ENCODE data around the gene ASB1. TPM values are rescaled to one million over a fixed set of nuclear protein-coding genes. Genes with fewer than 3 reads are reported as not detected.

The ASB1 gene
- total RNA-seq, 2 donors from 2014 or later: 19.3 to 22.4 TPM

- no peak for DNase-seq
- no peak overlapping the region for H3K27ac ChIP-seq
- H3K9ac ChIP-seq (ENCODE audit: low read depth in 2 of 2, low read length in 2 of 2): no peak overlapping the region
- H3K4me1 ChIP-seq: no peaks in the 10 kb centered on the region
- no peaks in the 10 kb centered on the region for H3K27me3 ChIP-seq
- no peaks in the 10 kb centered on the region for H3K36me3 ChIP-seq
- intact Hi-C loops (cut with DNase I): no loop called here
- no peaks in the 10 kb centered on the region for H3K9me3 ChIP-seq
- H3K4me3 ChIP-seq: no peak overlapping the region
- TF ChIP-seq CTCF (IDR thresholded peaks at IDR 0.05): no peak
Measured at GRCh38 chr2:238458651-238459050, 31.9 kb downstream of the ASB1 start.

GRCh38 chr2:238459081-238459629 is 32.4 kb downstream of the ASB1 start:
- no peak overlapping the region for H3K27ac ChIP-seq
- H3K9ac ChIP-seq (ENCODE audit: low read depth in 2 of 2, low read length in 2 of 2): no peak overlapping the region
- intact Hi-C loops (cut with DNase I): no loop called here
- H3K9me3 ChIP-seq: no peaks in the 10 kb centered on the region
- H3K4me1 ChIP-seq: no peaks in the 10 kb centered on the region
- no peaks in the 10 kb centered on the region for H3K27me3 ChIP-seq
- H3K4me3 ChIP-seq: no peak overlapping the region
- DNase-seq: no peak
- no peaks in the 10 kb centered on the region for H3K36me3 ChIP-seq
- TF ChIP-seq CTCF (IDR thresholded peaks at IDR 0.05): no peak

GRCh38 chr2:238461051-238461450 is 34.3 kb downstream of the ASB1 start:
- intact Hi-C loops (cut with DNase I): loop anchor here (5.0 kb wide), 2 partner anchors 89 to 204 kb away; no protein-coding TSS in a partner anchor
- H3K4me1 ChIP-seq: no peaks in the 10 kb centered on the region

GRCh38 chr2:238461491-238461890 is 34.8 kb downstream of the ASB1 start:
- intact Hi-C loops (cut with DNase I): loop anchor here (5.0 kb wide), 2 partner anchors 89 to 204 kb away; no protein-coding TSS in a partner anchor
- no peak for DNase-seq
- H3K36me3 ChIP-seq: no peaks in the 10 kb centered on the region
- no peak for TF ChIP-seq CTCF (IDR thresholded peaks at IDR 0.05)
- H3K9ac ChIP-seq (ENCODE audit: low read depth in 2 of 2, low read length in 2 of 2): no peak overlapping the region
- no peak overlapping the region for H3K4me3 ChIP-seq
- H3K27me3 ChIP-seq: no peaks in the 10 kb centered on the region
- H3K27ac ChIP-seq: no peak overlapping the region
- no peaks in the 10 kb centered on the region for H3K9me3 ChIP-seq
- no peaks in the 10 kb centered on the region for H3K4me1 ChIP-seq

More at GRCh38 chr2:238461051-238461450, 34.3 kb downstream of the ASB1 start:
- H3K9me3 ChIP-seq: no peaks in the 10 kb centered on the region
- no peak for TF ChIP-seq CTCF (IDR thresholded peaks at IDR 0.05)
- no peaks in the 10 kb centered on the region for H3K36me3 ChIP-seq
- no peak overlapping the region for H3K27ac ChIP-seq
- H3K9ac ChIP-seq (ENCODE audit: low read depth in 2 of 2, low read length in 2 of 2): no peak overlapping the region
- DNase-seq: no peak
- no peaks in the 10 kb centered on the region for H3K27me3 ChIP-seq
- no peak overlapping the region for H3K4me3 ChIP-seq

GRCh38 chr2:238461916-238462315 is 35.2 kb downstream of the ASB1 start:
- H3K4me1 ChIP-seq: no peaks in the 10 kb centered on the region
- H3K27ac ChIP-seq: no peak overlapping the region
- TF ChIP-seq CTCF (IDR thresholded peaks at IDR 0.05): no peak
- no peaks in the 10 kb centered on the region for H3K27me3 ChIP-seq
- no peak overlapping the region for H3K9ac ChIP-seq (ENCODE audit: low read depth in 2 of 2, low read length in 2 of 2)
- no peak for DNase-seq
- intact Hi-C loops (cut with DNase I): loop anchor here (5.0 kb wide), 2 partner anchors 90 to 205 kb away; no protein-coding TSS in a partner anchor
- H3K4me3 ChIP-seq: no peak overlapping the region
- H3K36me3 ChIP-seq: no peaks in the 10 kb centered on the region
- no peaks in the 10 kb centered on the region for H3K9me3 ChIP-seq
